HG02885 (cell line): ENCODE measurements around the gene ITGB5.

ENCODE experiments used
- ATAC-seq: cut with Tn5 transposase; IDR thresholded peaks from one replicate; pipeline ENCODE4 v1.9.1; 2021; ENCODE audit warnings: mild to moderate bottlenecking; ENCODE audit not compliant: unreplicated experiment, poor library complexity

The ITGB5 gene

GRCh38 chr3:124714223-124714853 is 172.8 kb downstream of the ITGB5 start:
- ATAC-seq = no peak
